PC-9 (cell line): ENCODE measurements around the gene THAP8.

Experiments used
- CTCF ChIP-seq: fragments of 200-600 bp; sonication (generic); conservative IDR thresholded peaks from 2 replicates; pipeline ENCODE4 v1.6.1; 2017; ENCODE audit warnings: mixed run types, antibody characterized with exemption, mild to moderate bottlenecking, moderate library complexity
- EZH2 ChIP-seq: fragments of 200-600 bp; sonication (generic); IDR thresholded peaks from 2 replicates; pipeline ENCODE4 v1.8.0; 2017; ENCODE audit warnings: antibody characterized with exemption, low read depth

- no peak for TF ChIP-seq CTCF
- no peak for TF ChIP-seq EZH2
Observed at GRCh38 chr19:36030264-36031148, 23.6 kb downstream of the THAP8 start.
